CD4-positive, alpha-beta T cell treated with Interleukin-6 at 100 ng/mL for 8 hours (primary cell): ENCODE results near the gene DRGX.

Source experiments
- DNase-seq: peaks from one replicate; pipeline ENCODE4 v3.0.0-alpha.2; 2020; ENCODE audit warnings: mixed read lengths, low spot score

The DRGX gene

DNA sequence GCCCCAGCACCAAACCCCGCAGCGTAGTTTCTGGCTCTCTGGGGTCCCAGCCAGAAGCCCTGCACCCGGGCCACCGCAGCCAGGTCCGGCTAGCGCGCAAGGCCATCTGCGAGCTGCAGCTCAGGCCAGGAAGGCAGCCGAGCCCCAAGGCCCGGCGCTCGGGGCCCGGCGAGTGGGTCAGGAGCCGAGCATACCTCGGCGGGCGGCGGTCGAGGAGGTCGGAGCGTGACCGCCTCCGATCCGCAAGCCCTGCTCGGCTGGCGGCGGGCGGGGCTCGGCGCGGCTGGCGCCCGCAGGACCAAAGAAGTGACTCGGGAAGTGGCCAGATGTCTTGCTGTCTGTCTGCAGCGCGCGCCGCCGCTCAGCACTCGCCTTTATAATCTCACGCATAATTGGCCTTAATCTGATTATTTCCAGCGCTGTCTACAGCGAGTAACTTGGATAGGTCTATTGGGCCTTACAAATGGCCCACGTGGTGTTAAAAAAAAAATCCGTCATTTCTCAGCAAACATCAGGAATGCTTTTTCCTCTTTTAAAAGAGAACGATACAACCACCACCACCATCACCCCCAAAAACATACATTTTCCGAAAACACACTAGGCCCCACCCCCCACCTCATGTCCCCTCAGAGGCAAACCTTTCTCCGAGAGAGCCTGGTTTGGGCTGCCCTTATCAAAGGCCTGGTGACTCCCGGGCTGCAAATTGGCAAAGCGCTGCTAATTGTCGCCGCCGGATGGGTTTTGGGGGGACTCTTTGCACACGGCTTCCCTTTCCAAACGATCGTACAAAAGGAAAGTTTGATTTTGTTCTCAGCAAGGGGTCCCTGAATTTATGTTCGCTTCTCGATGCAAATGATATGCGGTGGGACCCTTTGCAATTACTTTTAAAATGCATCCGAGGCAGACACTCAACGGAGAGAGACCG, at the start of gene DRGX:
Gene DRGX, minus strand, starts transcription at position 349 of the 925 bp plus-strand sequence. CDS start 649 bp downstream, outside the sequence.
- DNase-seq, result no peak

DNA sequence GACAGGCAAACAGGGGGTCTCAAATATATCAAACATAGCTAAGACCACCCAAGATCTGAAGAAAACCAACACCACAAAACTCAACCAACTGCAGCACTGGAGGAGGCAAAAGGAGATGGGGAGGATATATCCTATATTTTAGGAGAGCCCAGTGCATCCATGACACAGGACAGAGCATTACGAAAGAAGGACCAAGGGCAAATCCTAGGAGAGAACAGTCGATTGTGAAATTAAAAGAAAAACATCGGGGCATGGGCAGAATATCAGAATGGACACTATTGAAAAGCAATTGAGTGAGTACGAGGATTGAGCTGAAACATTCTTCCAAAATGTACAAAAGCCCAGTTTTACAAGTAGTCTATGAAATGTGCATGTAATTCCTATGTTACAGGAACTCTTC, 48.5 kb upstream of the DRGX start:
- DNase-seq, result no peak

GRCh38 chr10:49442863-49443262, 47.0 kb upstream of the DRGX start:
- DNase-seq, result no peak

DNA sequence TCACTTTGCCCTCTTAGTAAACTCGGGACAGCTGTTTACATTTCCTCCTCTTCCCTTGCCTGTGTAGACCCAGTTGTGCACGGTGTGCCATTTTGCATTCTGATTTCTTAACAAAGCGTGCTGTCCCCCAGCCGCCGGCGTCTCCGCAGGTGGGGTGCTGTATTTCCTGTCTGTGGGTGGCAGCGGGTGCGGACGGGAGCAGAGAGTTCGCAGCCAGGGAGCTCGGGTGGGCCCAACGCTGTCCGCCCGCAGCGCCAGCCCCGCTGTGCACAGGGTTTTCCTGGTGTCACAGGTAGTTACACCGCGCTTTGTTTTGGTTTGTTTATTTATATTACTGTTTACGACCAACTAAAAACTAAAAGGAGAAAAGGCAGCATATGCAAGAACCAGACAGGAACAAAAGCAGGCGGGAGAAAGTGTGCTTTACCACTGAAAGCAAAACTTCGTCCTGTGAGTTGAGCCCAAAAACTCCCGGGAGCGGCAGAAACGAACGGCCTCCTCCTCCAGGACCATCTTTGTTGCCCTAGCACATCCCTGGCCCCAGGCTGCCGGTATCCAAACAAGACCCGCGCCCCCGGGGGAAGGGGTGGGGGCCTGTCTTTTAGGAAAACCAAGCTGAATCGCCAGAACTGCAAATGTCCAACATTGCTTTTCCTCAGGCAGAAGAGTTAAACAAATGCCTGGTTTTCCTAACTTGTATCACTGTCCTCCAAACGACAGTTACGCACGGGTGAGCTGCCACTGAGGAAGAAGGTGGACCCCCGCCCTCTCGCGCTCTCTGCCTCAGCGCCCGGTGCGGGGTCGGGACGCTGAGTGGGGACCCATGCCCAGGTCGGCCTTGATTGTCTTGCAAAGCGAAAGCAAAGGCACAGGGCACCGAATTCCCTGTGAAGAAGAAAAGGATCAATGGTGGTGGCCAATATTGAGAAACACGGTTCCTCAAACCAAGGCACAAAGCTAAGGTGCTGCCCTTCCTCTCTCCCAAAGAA, 45.9 kb upstream of the DRGX start:
- no peak for DNase-seq

DNA sequence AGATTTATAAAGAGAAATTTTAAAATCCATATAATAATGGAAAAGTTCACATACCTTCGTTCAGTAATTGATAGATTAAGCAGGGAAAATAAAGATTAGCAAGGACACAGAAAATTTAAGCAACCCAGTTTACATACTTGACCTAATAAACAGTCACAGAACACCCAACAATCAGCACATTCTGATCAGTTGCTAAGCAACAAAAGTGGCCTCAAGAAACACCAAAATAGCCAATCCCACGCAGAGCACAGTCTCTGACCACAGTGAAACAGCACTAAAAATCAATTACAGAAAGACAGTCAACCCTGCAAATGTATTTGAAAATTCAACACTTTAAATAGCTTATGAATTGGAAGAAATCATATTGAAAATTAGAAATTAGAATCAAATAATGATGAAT, 39.3 kb upstream of the DRGX start:
- DNase-seq, result no peak

DNA sequence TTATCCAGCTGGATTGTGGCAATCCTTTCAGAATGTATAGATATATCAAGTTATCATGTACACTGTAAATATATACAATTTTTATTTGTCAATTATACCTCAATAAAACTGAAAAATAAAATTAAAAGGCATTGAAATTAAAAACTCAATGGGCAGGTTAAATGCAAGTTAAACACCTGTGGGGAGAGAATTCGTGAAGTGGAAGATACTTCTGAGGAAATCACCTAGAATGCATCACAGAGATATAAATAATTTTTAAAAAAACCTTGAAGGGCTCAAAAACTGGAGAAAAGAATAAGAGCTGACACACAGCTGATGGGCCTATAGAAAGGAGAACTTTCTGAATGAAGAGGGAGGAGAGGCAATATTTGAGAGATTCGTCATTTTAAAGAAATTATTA, 37.2 kb upstream of the DRGX start:
- no peak for DNase-seq

GRCh38 chr10:49431426-49431825, 35.5 kb upstream of the DRGX start:
- DNase-seq, result no peak

DNA sequence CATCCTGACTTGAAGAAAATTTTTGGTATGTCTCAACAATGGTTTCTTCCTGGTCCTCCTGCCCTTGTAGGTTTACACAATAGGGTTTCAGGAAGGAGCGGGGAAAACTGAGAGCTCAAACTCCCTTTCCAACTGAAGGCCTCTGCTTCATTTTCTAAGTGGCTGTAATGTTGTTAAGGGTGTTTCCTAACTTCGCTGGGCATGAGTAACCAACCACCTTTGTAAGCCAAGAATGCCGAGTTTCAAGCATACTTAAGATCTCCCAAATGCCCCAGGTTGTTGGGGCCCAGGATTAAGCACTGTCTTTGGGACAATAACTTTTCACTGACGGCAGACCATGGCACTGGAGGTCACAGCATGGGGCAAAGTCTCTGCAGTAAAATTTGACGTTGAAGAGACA, 33.6 kb upstream of the DRGX start:
- no peak for DNase-seq

GRCh38 chr10:49426490-49427360, 30.8 kb upstream of the DRGX start:
- DNase-seq, result no peak

GRCh38 chr10:49419005-49419404, 23.1 kb upstream of the DRGX start:
- no peak for DNase-seq

DNA sequence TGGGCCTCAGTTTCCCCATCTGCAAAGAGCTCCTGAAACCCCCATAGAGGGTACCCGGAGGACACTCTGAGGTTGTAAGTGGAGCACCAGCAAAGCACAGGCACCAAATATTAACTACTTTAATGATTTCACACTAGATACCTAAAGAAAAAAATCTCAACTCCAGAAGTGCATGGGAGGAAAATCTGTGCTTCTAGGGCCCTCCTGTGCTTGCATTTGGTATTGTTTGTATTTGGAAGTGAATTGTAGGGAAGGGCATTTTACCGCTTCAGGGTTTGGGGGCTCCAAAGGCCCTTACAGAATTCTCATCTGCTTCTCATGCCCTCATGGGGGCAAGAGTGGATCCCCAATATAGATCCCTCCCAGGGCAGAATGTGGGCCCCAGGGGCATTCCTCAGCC, 22.4 kb upstream of the DRGX start:
- no peak for DNase-seq

GRCh38 chr10:49418053-49418326, 22.1 kb upstream of the DRGX start:
- DNase-seq, result no peak

DNA sequence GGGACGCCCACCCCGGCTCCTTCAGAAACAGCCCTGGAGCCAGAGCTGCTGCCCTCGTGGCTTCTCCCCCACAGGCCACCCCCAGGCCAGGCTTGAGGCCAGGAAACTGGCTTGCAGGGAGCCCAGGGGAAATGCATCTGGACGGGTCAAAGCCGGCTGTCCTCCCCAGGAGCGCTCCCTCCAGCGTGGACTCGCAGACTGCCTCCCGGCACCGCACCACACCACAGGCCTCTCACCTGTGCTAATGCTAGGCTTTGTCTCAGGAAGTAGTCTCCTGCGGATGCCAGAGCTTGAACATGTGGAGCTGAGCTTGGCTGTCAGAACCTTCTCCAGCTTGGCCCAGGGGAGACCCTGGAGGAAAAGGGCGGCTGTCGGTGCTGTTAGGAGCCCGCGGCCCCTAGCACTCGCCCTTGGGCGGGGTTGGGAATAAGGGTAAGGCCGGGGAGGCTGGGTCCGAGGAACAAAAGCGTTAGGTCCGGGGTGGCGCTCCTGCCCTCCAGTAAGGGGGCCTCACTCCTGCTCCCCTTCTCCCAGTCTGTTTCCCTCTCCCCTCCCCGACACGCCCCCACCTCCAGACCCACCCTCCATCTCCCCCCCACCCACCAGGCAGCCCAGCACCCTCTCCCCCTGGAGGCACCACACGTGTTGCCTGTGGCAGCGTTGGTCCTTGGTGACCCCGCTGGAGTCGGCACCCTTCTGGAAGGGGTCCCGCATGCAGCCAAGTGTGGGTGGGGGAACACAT, 21.6 kb upstream of the DRGX start:
- no peak for DNase-seq

DNA sequence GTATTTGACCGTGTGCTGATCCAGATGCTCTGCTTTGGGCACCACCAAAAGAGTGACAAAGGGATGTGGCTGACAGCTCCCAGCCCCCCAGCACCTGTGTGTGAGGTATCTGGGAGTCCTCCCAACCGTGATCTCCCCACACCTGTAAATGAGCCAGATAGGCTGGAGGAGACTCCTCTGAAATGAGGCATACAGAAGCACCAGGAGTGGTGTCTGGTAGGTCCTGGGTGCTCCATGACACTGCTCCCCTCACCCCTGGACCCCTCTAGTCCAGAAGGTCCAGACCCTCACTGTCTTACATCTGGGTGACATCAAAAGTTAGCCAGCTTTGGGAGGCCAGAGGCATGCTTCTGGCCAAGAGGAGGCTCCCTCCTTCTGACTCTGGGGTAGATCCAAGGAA, 20.0 kb upstream of the DRGX start:
- DNase-seq, result no peak

DNA sequence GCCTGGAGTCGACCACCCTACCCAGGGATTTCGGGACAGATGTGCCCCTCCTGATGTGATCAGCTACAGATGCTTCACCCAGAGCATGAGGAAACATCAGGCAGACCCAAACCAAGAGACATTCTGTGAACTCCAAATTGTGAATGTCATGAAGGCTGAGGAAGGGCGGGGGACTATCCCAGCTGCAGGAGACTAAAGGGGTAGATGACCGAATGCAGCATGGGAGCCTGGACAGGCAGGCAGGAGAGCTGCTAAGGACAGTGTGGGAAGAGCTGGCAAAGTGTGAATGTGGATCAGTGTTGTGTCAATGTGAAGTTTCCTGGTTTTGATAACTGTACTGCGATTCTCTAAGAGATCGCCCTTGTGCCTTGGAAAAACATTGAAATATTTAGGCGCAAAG, 19.2 kb upstream of the DRGX start:
- no peak for DNase-seq

DNA sequence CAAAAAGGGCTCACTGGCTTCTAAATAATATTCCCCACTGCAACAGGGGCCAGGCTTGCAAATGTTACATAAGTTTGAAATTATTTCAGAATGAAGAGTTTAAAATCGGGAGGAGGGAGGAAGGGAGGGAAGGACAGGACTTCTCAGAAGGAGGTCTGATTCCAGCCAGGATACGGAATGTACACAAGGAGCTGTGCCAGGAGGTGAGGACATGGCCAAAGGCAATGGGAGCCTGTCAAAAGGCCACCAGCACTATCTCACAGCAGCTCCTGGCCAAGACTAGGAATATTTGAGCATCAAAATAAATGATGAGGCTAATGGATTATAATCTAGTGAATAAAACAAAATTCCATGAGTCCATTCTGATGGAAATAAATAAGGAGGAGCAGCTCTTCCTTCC, 18.6 kb upstream of the DRGX start:
- no peak for DNase-seq

GRCh38 chr10:49412571-49412970, 16.7 kb upstream of the DRGX start:
- DNase-seq, result no peak

- DNase-seq, result no peak
Measured at GRCh38 chr10:49410365-49411074, 14.6 kb upstream of the DRGX start.

- DNase-seq, result no peak
Measured at GRCh38 chr10:49409755-49410154, 13.9 kb upstream of the DRGX start.

- DNase-seq, result no peak
Measured at GRCh38 chr10:49408519-49409306, 12.8 kb upstream of the DRGX start.
